ENCODE results near the gene C3orf80. TPM values are rescaled to one million over a fixed set of nuclear protein-coding genes. Genes with fewer than 3 reads are reported as not detected.

The C3orf80 gene
- total RNA-seq, 1 donor from 2014 or later, result not detected

- TF ChIP-seq POLR2AphosphoS5 (IDR thresholded peaks at IDR 0.05; ENCODE audit: insufficient read depth in 1 of 2, low read depth in 1 of 2) (no peak), POLR2A (IDR thresholded peaks at IDR 0.05) (no peak), CTCF (IDR thresholded peaks at IDR 0.05) (no peak)
- intact Hi-C loops (cut with DNase I), result no loop called here
- DNase-seq (ENCODE audit: extremely low spot score in 2 of 2), result no peak
- Histone ChIP-seq H3K27ac (no peak overlapping the region), H3K9me3 (no peaks in the 10 kb centered on the region), H3K4me3 (no peak overlapping the region), H3K27me3 (no peaks in the 10 kb centered on the region), H3K36me3 (no peaks in the 10 kb centered on the region), H3K4me1 (no peaks in the 10 kb centered on the region)
These were observed 35.5 kb downstream of the C3orf80 start for GRCh38 chr3:160260587-160261270.

DNA sequence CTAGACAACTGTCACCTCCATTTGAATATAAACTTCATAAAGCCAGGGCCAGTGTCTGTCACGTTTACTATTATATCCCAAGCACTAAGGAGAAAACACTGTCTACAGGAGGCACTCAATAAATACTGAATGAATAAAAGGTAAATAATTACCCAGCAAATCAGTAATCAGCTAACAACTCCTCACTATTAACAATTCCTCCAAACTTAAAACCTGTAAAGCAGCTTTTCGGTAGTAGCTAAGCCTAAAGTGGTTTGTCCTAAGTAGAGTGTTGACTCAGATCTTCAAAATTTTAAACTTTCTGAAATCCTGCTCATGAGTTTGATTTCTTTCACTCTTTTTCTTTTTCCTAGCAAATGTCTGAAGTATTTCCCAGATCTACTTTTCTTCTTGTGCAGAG, 39.9 kb downstream of the C3orf80 start:
- Histone ChIP-seq H3K9me3 (no peaks in the 10 kb centered on the region), H3K4me1 (no peaks in the 10 kb centered on the region), H3K4me3 (no peak overlapping the region), H3K27ac (no peak overlapping the region), H3K27me3 (no peaks in the 10 kb centered on the region), H3K36me3 (peaks cover 0 to 5% of the 10 kb centered on the region in 2 donors)
- no peak for TF ChIP-seq POLR2AphosphoS5 (IDR thresholded peaks at IDR 0.05; ENCODE audit: insufficient read depth in 1 of 2, low read depth in 1 of 2)
- no peak for TF ChIP-seq CTCF (IDR thresholded peaks at IDR 0.05)
- no peak for TF ChIP-seq POLR2A (IDR thresholded peaks at IDR 0.05)
- intact Hi-C loops (cut with DNase I), result no loop called here
- DNase-seq (ENCODE audit: extremely low spot score in 2 of 2), result no peak

Other genes starting within 250 kb of the C3orf80 start
- gene IL12A, start 236.6 kb upstream of the C3orf80 start, total RNA-seq, result 6.6 TPM
- 8.3 TPM for gene IFT80, start 173.8 kb downstream of the C3orf80 start, total RNA-seq
- gene SMC4, start 174.2 kb downstream of the C3orf80 start, total RNA-seq, result 41.5 TPM
- gene TRIM59, start 224.4 kb downstream of the C3orf80 start, total RNA-seq, result 6.1 TPM

Measured in vagina (tissue), 2 donors.